HCT116 (cell line): Measurements from ENCODE around the gene BOC.

Source experiments
- CEBPB ChIP-seq: IDR thresholded peaks from 2 replicates; pipeline ENCODE4 v1.6.1; 2012; ENCODE audit warnings: low read depth
- EGR1 ChIP-seq: IDR thresholded peaks from 2 replicates; pipeline ENCODE4 v1.6.1; 2012; ENCODE audit warnings: low read depth
- EZH2 ChIP-seq: fragments of 200-600 bp; sonication (generic); IDR thresholded peaks from 2 replicates; pipeline ENCODE4 v1.6.1; 2017; ENCODE audit warnings: antibody characterized with exemption, mixed run types
- EZH2phosphoT487 ChIP-seq: fragments of 200-600 bp; IDR thresholded peaks from 2 replicates; pipeline ENCODE4 v1.6.1; 2018; ENCODE audit warnings: antibody characterized with exemption, borderline replicate concordance
- POLR2A ChIP-seq: IDR thresholded peaks from 2 replicates; pipeline ENCODE4 v1.7.0; 2011; ENCODE audit warnings: borderline replicate concordance; ENCODE audit not compliant: insufficient read depth, insufficient read length; ENCODE audit errors: extremely low read depth
- POLR2AphosphoS5 ChIP-seq: IDR thresholded peaks from 2 replicates; pipeline ENCODE4 v1.6.1; 2011; ENCODE audit warnings: mild to moderate bottlenecking, low read depth, low read length, moderate library complexity
- RAD21 ChIP-seq: IDR thresholded peaks from 2 replicates; pipeline ENCODE4 v1.6.1; 2012; ENCODE audit warnings: low read depth, mild to moderate bottlenecking
- SIN3A ChIP-seq: IDR thresholded peaks from 2 replicates; pipeline ENCODE4 v1.6.1; 2012; ENCODE audit warnings: low read depth
- TCF7L2 ChIP-seq: IDR thresholded peaks from 2 replicates; pipeline ENCODE4 v1.7.0; 2011; ENCODE audit warnings: borderline replicate concordance, inconsistent platforms; ENCODE audit not compliant: insufficient read depth, insufficient read length; ENCODE audit errors: extremely low read depth
- YY1 ChIP-seq: IDR thresholded peaks from 2 replicates; pipeline ENCODE4 v1.6.1; 2011; ENCODE audit warnings: low read length, low read depth, moderate library complexity, mild to moderate bottlenecking; ENCODE audit not compliant: insufficient replicate concordance; ENCODE audit errors: extremely low read depth
- ZNF274 ChIP-seq: fragments of 200-500 bp; sonication (Bioruptor generic); IDR thresholded peaks from 2 replicates; pipeline ENCODE4 v1.6.1; 2014; ENCODE audit warnings: mild to moderate bottlenecking, low read depth, low read length, inconsistent platforms
- TF ChIP-seq, protein P1 (sequence below), 3 experiments: fragments of 200-600 bp in 1 of 3; sonication (generic) in 1 of 3; IDR thresholded peaks in 2 of 3; conservative IDR thresholded peaks in 1 of 3; 2 replicates each; pipeline ENCODE4 v1.5.1; 2012 to 2017; ENCODE audit warnings: low read depth in 2 of 3, low read length in 2 of 3, antibody characterized with exemption in 1 of 3, borderline replicate concordance in 1 of 3, control low read depth in 1 of 3, mild to moderate bottlenecking in 1 of 3, mixed read lengths in 1 of 3, mixed run types in 1 of 3, moderate library complexity in 1 of 3; ENCODE audit not compliant: insufficient read depth in 1 of 3
- TF ChIP-seq, protein P2 (sequence below): IDR thresholded peaks from 2 replicates; pipeline ENCODE4 v1.6.1; 2012; ENCODE audit warnings: low read depth
- TF ChIP-seq, protein P3 (sequence below): IDR thresholded peaks from 2 replicates; pipeline ENCODE4 v1.6.1; 2012

DNA sequence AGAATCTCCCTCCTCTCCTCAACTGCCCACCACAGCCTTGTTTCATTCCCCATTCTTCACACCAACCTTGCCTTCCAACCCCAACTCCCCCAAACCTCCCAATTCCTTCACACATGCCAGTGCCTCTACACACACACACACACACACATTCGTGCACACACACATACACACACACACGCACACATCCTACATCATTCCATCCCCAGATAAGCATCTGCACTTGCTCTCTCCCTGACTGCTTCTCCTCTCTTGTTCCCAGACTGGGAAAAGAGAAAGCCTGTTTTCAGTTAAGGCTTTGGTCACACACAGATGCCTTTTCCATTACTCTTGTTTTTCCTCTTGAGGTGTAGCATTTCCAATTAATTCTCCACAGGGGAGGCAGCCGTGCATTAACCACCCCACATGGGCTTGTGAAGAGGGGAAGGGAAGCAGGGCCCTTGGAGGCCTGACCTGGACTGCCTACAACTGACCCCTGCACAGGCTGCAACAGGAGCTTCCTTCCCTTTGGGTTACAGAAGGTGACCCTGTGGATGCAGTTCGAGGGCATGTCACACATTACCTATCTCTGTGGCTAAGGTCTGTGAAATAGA is 32.0 kb upstream of the BOC start:
- TF ChIP-seq, protein P1, sequence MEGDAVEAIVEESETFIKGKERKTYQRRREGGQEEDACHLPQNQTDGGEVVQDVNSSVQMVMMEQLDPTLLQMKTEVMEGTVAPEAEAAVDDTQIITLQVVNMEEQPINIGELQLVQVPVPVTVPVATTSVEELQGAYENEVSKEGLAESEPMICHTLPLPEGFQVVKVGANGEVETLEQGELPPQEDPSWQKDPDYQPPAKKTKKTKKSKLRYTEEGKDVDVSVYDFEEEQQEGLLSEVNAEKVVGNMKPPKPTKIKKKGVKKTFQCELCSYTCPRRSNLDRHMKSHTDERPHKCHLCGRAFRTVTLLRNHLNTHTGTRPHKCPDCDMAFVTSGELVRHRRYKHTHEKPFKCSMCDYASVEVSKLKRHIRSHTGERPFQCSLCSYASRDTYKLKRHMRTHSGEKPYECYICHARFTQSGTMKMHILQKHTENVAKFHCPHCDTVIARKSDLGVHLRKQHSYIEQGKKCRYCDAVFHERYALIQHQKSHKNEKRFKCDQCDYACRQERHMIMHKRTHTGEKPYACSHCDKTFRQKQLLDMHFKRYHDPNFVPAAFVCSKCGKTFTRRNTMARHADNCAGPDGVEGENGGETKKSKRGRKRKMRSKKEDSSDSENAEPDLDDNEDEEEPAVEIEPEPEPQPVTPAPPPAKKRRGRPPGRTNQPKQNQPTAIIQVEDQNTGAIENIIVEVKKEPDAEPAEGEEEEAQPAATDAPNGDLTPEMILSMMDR (IDR thresholded peaks at IDR 0.05 in 2 of 3, conservative IDR thresholded peaks at IDR 0.05 in 1 of 3; ENCODE audit: borderline replicate concordance in 1 of 3, insufficient read depth in 1 of 3, low read depth in 2 of 3, low read length in 2 of 3), result no peak
- TF ChIP-seq POLR2A (no peak), POLR2AphosphoS5 (no peak), CEBPB (no peak), RAD21 (no peak), EGR1 (no peak), EZH2 (no peak), EZH2phosphoT487 (no peak), ZNF274 (no peak), YY1 (no peak), TCF7L2 (no peak), SIN3A (no peak)
- TF ChIP-seq, protein P2, sequence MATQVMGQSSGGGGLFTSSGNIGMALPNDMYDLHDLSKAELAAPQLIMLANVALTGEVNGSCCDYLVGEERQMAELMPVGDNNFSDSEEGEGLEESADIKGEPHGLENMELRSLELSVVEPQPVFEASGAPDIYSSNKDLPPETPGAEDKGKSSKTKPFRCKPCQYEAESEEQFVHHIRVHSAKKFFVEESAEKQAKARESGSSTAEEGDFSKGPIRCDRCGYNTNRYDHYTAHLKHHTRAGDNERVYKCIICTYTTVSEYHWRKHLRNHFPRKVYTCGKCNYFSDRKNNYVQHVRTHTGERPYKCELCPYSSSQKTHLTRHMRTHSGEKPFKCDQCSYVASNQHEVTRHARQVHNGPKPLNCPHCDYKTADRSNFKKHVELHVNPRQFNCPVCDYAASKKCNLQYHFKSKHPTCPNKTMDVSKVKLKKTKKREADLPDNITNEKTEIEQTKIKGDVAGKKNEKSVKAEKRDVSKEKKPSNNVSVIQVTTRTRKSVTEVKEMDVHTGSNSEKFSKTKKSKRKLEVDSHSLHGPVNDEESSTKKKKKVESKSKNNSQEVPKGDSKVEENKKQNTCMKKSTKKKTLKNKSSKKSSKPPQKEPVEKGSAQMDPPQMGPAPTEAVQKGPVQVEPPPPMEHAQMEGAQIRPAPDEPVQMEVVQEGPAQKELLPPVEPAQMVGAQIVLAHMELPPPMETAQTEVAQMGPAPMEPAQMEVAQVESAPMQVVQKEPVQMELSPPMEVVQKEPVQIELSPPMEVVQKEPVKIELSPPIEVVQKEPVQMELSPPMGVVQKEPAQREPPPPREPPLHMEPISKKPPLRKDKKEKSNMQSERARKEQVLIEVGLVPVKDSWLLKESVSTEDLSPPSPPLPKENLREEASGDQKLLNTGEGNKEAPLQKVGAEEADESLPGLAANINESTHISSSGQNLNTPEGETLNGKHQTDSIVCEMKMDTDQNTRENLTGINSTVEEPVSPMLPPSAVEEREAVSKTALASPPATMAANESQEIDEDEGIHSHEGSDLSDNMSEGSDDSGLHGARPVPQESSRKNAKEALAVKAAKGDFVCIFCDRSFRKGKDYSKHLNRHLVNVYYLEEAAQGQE, result no peak
- TF ChIP-seq, protein P3, sequence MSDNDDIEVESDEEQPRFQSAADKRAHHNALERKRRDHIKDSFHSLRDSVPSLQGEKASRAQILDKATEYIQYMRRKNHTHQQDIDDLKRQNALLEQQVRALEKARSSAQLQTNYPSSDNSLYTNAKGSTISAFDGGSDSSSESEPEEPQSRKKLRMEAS, result no peak
